Omental fat pad (tissue), 4 donors: Measurements from ENCODE around the gene WDR20. TPM values are rescaled to one million over a fixed set of nuclear protein-coding genes. Genes with fewer than 3 reads are reported as not detected.

ENCODE experiments used
- ATAC-seq: fragments of 150-250 bp; one replicate; pipeline ENCODE4 v1.9.1; 2016; ENCODE audit warnings: mild to moderate bottlenecking, moderate library complexity; ENCODE audit not compliant: low FRiP score
- DNase-seq: peaks from one replicate; pipeline ENCODE4 v3.0.0-alpha.2; 2019; ENCODE audit warnings: low spot score
- CTCF ChIP-seq, 3 donors: fragments of 450-650 bp; IDR thresholded peaks; one replicate each; pipeline ENCODE4 v1.5.1; 2016 to 2017; ENCODE audit warnings: antibody characterized with exemption in 3 of 3, mild to moderate bottlenecking in 3 of 3, moderate library complexity in 2 of 3
- total RNA-seq, 4 donors: library from RNA; depleted of rRNA; stranded (reverse); fragments of >200 nt; gene quantifications; one replicate each; pipeline ENCODE4 v1.1.0, GENCODE V29; 2016

Gene WDR20
- total RNA-seq, 4 donors from 2014 or later: 20.2 to 26.4 (median 22.0) TPM

GRCh38 chr14:102213984-102214658 lies 74.4 kb downstream of the WDR20 start:
- DNase-seq: no peak
- TF ChIP-seq CTCF (IDR thresholded peaks at IDR 0.05): no peak
- ATAC-seq: no peak

- DNase-seq (no peak), ATAC-seq (peak; percentile 50)
- no peak for TF ChIP-seq CTCF (IDR thresholded peaks at IDR 0.05)
These were observed 75.4 kb downstream of the WDR20 start for GRCh38 chr14:102215071-102215470.

GRCh38 chr14:102215576-102216250 lies 76.0 kb downstream of the WDR20 start:
- no peak for ATAC-seq
- DNase-seq: no peak

GRCh38 chr14:102217399-102217798 lies 77.7 kb downstream of the WDR20 start:
- DNase-seq: no peak
- no peak for ATAC-seq
- TF ChIP-seq CTCF (IDR thresholded peaks at IDR 0.05): no peak

More at GRCh38 chr14:102215576-102216250, 76.0 kb downstream of the WDR20 start:
- TF ChIP-seq CTCF (IDR thresholded peaks at IDR 0.05): no peak

GRCh38 chr14:102217987-102218421 lies 78.3 kb downstream of the WDR20 start:
- no peak for TF ChIP-seq CTCF (IDR thresholded peaks at IDR 0.05)
- no peak for DNase-seq
- no peak for ATAC-seq

- TF ChIP-seq CTCF (IDR thresholded peaks at IDR 0.05): no peak
- ATAC-seq: no peak
- DNase-seq: no peak
These were observed 79.0 kb downstream of the WDR20 start for GRCh38 chr14:102218688-102219087.

GRCh38 chr14:102219316-102219715 lies 79.6 kb downstream of the WDR20 start:
- no peak for ATAC-seq

More at GRCh38 chr14:102219316-102219715, 79.6 kb downstream of the WDR20 start:
- TF ChIP-seq CTCF (IDR thresholded peaks at IDR 0.05): no peak
- DNase-seq: no peak
